ENCODE results near the gene XPA.

DNA sequence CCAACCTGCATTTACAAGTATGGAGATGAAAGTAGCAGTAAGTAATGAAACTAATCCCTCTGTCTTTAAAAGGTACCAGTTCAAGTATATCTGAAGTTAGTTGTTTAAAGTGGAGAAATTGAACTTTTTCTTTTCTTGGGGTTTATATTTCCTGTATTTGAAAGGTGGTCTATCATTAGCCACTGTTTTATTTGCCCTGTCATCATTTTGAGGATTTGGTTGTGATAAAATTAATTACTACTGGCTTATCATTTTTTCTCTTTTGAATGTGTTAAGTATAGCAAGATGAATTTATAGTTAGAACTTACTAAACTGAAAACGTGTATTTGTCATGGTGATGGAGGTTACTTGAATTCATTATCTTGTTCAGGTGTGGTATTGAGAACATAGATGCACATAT is 38.4 kb downstream of the XPA start:
- TF ChIP-seq, protein P1, sequence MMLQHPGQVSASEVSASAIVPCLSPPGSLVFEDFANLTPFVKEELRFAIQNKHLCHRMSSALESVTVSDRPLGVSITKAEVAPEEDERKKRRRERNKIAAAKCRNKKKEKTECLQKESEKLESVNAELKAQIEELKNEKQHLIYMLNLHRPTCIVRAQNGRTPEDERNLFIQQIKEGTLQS (CRISPR knock-in tag; IDR thresholded peaks at IDR 0.05) = no peak
- TF ChIP-seq, protein P2, sequence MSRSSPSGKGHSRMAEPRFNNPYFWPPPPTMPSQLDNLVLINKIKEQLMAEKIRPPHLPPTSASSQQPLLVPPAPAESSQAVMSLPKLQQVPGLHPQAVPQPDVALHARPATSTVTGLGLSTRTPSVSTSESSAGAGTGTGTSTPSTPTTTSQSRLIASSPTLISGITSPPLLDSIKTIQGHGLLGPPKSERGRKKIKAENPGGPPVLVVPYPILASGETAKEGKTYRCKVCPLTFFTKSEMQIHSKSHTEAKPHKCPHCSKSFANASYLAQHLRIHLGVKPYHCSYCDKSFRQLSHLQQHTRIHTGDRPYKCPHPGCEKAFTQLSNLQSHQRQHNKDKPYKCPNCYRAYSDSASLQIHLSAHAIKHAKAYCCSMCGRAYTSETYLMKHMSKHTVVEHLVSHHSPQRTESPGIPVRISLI (CRISPR knock-in tag; IDR thresholded peaks at IDR 0.05; ENCODE audit: borderline replicate concordance) = no peak
- TF ChIP-seq NR2F6 (IDR thresholded peaks at IDR 0.05) = no peak
- no peak for TF ChIP-seq NR2F6 (CRISPR knock-in tag; IDR thresholded peaks at IDR 0.05)
- no peak for TF ChIP-seq HDAC6 (IDR thresholded peaks at IDR 0.05; ENCODE audit: low read depth, low read length)
- TF ChIP-seq ZMAT3 (CRISPR knock-in tag; conservative IDR thresholded peaks at IDR 0.05) = no peak
- TF ChIP-seq BHLHE40 (IDR thresholded peaks at IDR 0.05; ENCODE audit: low read length) = no peak
- TF ChIP-seq ZNF747 (CRISPR knock-in tag; IDR thresholded peaks at IDR 0.05; ENCODE audit: borderline replicate concordance) = no peak
- no peak for TF ChIP-seq ZNF616 (CRISPR knock-in tag; IDR thresholded peaks at IDR 0.05; ENCODE audit: low read depth)
- TF ChIP-seq, protein P3, sequence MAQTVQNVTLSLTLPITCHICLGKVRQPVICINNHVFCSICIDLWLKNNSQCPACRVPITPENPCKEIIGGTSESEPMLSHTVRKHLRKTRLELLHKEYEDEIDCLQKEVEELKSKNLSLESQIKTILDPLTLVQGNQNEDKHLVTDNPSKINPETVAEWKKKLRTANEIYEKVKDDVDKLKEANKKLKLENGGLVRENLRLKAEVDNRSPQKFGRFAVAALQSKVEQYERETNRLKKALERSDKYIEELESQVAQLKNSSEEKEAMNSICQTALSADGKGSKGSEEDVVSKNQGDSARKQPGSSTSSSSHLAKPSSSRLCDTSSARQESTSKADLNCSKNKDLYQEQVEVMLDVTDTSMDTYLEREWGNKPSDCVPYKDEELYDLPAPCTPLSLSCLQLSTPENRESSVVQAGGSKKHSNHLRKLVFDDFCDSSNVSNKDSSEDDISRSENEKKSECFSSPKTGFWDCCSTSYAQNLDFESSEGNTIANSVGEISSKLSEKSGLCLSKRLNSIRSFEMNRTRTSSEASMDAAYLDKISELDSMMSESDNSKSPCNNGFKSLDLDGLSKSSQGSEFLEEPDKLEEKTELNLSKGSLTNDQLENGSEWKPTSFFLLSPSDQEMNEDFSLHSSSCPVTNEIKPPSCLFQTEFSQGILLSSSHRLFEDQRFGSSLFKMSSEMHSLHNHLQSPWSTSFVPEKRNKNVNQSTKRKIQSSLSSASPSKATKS (CRISPR knock-in tag; IDR thresholded peaks at IDR 0.05) = no peak

All from HepG2 (cell line).